Dendritic cell treated with granulocyte-macrophage colony-stimulating factor and Interleukin-4, amounts not matched to agents 40 ng/mL and 50 ng/mL, for 4 days (primary cell): ENCODE measurements around the gene RPL13.

ENCODE experiments used
- H3K27ac Mint-ChIP-seq: one replicate; pipeline ENCODE4 v1.8.0; 2022; ENCODE audit warnings: mild to moderate bottlenecking, mixed read lengths
- H3K27me3 Mint-ChIP-seq: one replicate; pipeline ENCODE4 v1.8.0; 2022; ENCODE audit warnings: mild to moderate bottlenecking, mixed read lengths
- H3K36me3 Mint-ChIP-seq: one replicate; pipeline ENCODE4 v1.8.0; 2022; ENCODE audit warnings: low read depth, mixed read lengths
- H3K4me1 Mint-ChIP-seq: one replicate; pipeline ENCODE4 v1.8.0; 2022; ENCODE audit warnings: low read depth, mixed read lengths
- H3K4me3 Mint-ChIP-seq: one replicate; pipeline ENCODE4 v1.8.0; 2022; ENCODE audit warnings: mild to moderate bottlenecking, moderate library complexity, mixed read lengths
- H3K9me3 Mint-ChIP-seq: one replicate; pipeline ENCODE4 v1.8.0; 2022; ENCODE audit warnings: mixed read lengths
- intact Hi-C: fragments of 100-400 bp; cut with micrococcal nuclease; formaldehyde crosslinking; loops from one replicate; pipeline ENCODE4 v1.15.0; 2022

RPL13 gene

DNA sequence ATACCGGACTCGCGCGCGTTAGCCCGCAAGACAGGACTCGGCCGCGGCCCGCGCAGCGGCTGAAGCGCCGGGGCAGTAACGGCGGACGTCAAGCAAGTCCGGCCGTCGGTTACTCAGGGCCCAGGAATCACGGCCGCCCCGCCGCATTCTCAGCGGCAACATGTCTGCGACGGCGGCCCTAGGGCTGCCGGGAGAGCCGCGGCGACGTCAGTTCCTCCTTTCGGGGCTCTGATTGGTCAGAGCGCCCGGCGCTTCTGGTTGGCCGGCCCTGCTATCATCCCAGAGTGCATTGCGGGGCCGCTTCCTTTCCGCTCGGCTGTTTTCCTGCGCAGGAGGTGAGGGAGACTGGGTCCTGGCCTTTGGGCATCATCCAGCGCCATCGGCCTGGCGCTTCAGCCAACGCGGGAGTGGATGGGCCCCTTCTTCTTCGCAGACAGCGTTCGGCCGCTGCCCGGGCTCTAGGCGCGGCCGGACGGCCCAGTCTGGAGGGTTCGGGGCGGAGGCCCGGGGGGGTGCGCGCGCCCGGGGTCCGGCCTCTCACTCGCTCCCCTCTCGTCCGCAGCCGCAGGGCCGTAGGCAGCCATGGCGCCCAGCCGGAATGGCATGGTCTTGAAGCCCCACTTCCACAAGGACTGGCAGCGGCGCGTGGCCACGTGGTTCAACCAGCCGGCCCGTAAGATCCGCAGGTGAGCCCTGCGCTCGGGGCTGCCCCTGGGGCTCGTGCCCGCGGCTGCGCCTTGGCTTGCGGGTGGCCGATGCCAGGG, at the start of gene RPL13:
Gene RPL13 (plus strand): TSS at position 305 of the 764 bp plus-strand sequence. CDS start 278 bp downstream, at position 583.
- peak within 1 kb of the TSS; percentile 91 for H3K4me3 Mint-ChIP-seq
- peak within 1 kb of the TSS; percentile 99 for H3K27ac Mint-ChIP-seq
- H3K36me3 Mint-ChIP-seq = peaks cover 61% of the 10 kb centered on the region
- peaks cover 71% of the 10 kb centered on the region for H3K4me1 Mint-ChIP-seq
- H3K9me3 Mint-ChIP-seq = no peaks in the 10 kb centered on the region
- H3K27me3 Mint-ChIP-seq = no peaks in the 10 kb centered on the region
- intact Hi-C loops = loop anchor here (10.0 kb wide), 1 partner anchor 66 kb away; the partner anchor contains the start of gene ANKRD11

DNA sequence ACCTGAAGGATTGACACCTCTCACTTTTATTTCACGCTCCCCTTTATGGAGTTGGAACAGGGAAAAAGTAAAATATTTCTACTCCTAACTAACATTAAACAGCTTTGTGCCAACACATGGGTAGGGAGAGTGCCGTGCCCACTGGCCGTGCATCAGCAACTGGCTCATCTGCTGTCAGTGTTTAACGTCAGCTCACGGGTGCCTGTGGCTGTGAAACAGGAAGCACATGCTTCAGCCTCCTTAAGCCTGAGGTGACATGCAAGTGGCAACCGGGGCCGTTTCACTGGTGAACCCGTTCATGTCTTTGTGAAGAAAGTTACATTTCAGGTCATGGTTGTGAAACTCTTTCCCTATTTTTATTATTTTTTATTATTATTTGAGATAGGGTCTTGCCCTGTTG, 49.1 kb upstream of the RPL13 start:
- H3K36me3 Mint-ChIP-seq = peaks cover 57% of the 10 kb centered on the region
- intact Hi-C loops = no loop called here
- no peak overlapping the region for H3K4me3 Mint-ChIP-seq
- H3K9me3 Mint-ChIP-seq = no peaks in the 10 kb centered on the region
- H3K4me1 Mint-ChIP-seq = peaks cover 26% of the 10 kb centered on the region
- H3K27me3 Mint-ChIP-seq = no peaks in the 10 kb centered on the region
- no peak overlapping the region for H3K27ac Mint-ChIP-seq

DNA sequence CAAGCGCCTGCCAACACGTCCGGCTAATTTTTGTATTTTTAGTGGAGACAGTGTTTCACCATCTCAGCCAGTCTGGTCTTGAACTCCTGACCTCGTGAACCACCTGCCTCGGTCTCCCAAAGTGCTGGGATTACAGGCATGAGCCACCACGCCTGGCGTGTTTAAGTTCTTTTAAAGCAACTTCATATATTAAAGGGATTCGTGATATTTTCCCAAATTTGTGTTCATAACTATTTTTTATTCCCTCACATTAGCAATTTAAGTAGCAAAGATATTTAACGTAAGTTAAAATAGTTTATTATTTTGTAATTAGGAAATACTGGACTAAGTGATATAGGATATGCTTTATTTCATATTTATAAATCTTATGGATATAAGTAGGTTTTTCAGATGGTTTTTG, 48.0 kb upstream of the RPL13 start:
- Mint-ChIP-seq H3K9me3 (no peaks in the 10 kb centered on the region), H3K27ac (no peak overlapping the region), H3K4me1 (peaks cover 16% of the 10 kb centered on the region), H3K4me3 (no peak overlapping the region), H3K27me3 (no peaks in the 10 kb centered on the region), H3K36me3 (peaks cover 68% of the 10 kb centered on the region)
- intact Hi-C loops = no loop called here

DNA sequence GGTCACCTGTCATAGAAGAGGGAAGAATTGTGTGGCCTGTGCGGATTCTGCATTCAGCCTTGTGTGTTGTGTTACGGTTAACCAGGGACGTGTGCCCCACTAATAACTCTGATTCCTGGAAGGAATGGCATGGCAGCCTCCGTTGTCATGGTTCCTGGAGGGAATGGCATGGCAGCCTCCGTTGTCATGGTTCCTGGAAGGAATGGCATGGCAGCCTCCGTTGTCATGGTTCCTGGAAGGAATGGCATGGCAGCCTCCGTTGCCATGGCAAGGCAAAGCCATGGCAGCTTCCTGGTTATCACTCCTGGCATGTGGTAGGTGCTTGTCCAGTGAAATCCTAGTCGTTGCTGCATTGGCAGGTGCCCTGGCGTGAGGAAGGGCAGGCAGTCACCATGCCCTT, 43.4 kb upstream of the RPL13 start:
- H3K36me3 Mint-ChIP-seq = peaks cover 95% of the 10 kb centered on the region
- no peaks in the 10 kb centered on the region for H3K4me1 Mint-ChIP-seq
- H3K27ac Mint-ChIP-seq = no peak overlapping the region
- H3K4me3 Mint-ChIP-seq = no peak overlapping the region
- intact Hi-C loops = no loop called here
- no peaks in the 10 kb centered on the region for H3K27me3 Mint-ChIP-seq
- H3K9me3 Mint-ChIP-seq = no peaks in the 10 kb centered on the region

DNA sequence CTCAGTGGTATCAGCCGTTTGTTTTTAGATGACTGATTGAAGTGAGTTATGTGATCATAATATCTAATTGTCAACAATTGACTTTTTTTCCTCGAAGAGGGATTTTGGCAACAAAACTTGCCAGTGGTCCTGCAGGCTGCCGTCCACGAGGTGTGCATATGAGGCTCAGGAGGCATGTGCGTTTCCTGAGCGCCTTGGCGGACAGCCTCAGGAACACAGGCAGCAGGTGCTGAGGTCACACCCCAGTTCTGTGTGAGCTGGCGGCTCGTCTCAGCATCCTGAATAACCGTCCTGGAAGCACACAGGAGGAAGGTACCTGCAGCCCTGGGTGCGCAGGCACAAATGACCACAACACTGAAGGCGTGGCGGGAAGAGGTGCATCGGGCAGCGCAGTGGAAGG, 40.6 kb upstream of the RPL13 start:
- intact Hi-C loops = no loop called here
- H3K9me3 Mint-ChIP-seq = no peaks in the 10 kb centered on the region
- no peak overlapping the region for H3K27ac Mint-ChIP-seq
- peaks cover 97% of the 10 kb centered on the region for H3K36me3 Mint-ChIP-seq
- H3K4me3 Mint-ChIP-seq = no peak overlapping the region
- H3K27me3 Mint-ChIP-seq = no peaks in the 10 kb centered on the region
- H3K4me1 Mint-ChIP-seq = no peaks in the 10 kb centered on the region

DNA sequence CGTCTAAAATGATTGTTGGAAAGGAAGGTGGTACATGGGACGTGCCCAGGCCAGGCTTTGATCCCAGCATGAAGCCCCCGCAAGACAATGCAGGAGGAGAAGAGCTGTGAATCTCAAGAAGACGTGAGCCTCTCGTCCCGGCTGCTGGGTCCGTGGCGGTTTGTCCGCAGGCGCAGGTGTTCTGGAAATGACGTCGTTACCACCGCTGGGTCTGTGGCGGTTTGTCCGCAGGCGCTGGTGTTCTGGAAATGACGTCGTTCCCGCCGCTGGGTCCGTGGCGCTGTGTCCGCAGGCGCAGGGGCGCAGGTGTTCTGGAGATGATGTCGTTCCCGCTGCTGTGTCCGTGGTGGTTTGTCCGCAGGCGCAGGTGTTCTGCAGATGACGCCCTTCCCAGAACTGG, 38.2 kb upstream of the RPL13 start:
- intact Hi-C loops = no loop called here
- H3K27me3 Mint-ChIP-seq = no peaks in the 10 kb centered on the region
- no peaks in the 10 kb centered on the region for H3K9me3 Mint-ChIP-seq
- H3K4me3 Mint-ChIP-seq = no peak overlapping the region
- no peaks in the 10 kb centered on the region for H3K4me1 Mint-ChIP-seq
- H3K36me3 Mint-ChIP-seq = peaks cover 100% of the 10 kb centered on the region
- no peak overlapping the region for H3K27ac Mint-ChIP-seq

DNA sequence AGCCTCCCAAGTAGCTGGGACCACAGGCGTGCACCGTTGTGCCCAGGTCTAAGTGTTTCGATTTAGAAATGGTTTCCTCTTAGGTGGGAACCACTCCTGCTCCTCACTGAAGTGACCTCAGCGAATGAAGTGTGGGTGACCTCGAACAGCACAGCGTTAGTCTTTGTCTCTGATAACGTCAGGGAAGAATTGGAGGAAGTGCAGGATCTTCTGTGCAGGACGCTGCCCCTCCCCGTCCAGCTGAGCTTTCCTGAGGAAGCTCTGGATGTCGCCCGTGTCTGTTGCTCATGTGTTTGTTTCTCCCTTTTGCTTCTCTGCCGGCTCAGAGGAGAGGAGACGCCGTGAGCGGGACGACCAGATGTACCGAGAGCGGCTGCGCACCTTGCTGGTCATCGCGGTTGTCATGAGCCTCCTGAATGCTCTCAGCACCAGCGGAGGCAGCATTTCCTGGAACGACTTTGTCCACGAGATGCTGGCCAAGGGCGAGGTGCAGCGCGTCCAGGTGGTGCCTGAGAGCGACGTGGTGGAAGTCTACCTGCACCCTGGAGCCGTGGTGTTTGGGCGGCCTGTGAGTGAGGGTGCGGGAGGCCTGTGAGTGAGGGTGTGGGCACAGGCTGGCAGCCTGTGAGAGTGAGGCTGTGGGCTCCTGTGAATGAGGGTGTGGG, 36.7 kb upstream of the RPL13 start:
- intact Hi-C loops = no loop called here
- no peak overlapping the region for H3K4me3 Mint-ChIP-seq
- peaks cover 100% of the 10 kb centered on the region for H3K36me3 Mint-ChIP-seq
- H3K27ac Mint-ChIP-seq = no peak overlapping the region
- no peaks in the 10 kb centered on the region for H3K9me3 Mint-ChIP-seq
- H3K4me1 Mint-ChIP-seq = no peaks in the 10 kb centered on the region
- H3K27me3 Mint-ChIP-seq = no peaks in the 10 kb centered on the region

DNA sequence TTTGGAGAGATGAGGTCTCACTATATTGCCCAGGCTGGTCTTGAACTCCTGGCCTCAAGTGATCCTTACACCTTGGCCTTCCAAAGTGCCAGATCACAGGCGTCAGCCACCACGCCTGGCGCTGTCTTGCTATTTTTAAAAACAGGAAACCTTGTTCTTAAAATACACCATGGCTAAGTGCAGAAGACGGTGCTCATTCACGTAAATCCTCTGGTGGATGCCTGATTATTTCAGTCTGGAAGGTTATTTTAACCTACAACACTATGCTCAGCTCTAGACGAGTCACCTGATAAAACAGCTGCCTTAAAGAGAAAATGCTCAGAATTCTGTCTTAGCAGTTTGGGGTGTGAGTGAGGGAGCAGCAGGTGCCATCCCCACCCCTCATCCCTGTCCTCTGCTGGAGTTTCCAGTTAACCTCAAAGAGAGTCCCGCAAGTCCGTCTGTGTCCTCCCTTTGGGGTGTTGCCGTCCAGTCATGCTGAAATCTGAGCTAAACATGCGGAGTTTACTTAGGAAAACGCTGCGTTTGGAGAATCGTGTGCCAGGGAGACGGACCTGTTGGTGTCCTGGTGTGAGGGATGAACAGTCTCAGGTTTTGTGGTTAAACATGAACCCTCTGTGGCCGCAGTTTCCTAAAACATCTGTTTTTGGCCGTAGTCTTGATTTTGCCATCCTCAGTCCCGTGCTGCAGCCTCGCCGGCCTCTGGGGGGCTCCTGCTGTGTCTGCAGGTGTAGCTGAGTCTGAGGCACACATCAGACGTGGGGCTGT, 35.2 kb upstream of the RPL13 start:
- Mint-ChIP-seq H3K4me1 (no peaks in the 10 kb centered on the region), H3K9me3 (no peaks in the 10 kb centered on the region), H3K36me3 (peaks cover 100% of the 10 kb centered on the region), H3K27me3 (no peaks in the 10 kb centered on the region), H3K4me3 (no peak overlapping the region), H3K27ac (no peak overlapping the region)
- intact Hi-C loops = no loop called here

DNA sequence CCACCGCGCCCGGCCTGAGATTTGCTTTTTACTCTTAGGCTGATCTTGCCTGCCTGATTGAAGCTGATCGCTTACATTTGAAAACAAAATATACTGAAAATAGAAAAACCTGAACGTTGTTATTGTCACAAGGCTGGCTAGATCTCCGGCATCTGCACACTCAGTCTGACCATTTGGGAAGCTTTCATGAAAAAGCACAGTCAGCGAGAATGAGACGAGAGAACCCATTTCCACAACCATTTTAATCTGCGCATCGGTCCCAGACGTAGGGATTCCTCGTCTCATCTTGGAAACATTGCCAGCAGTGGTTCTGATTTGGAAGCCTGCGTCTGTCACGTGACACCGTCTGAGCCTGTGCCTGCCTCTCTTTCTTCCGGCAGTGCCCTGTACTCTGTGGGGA, 31.4 kb upstream of the RPL13 start:
- Mint-ChIP-seq H3K27me3 (no peaks in the 10 kb centered on the region), H3K36me3 (peaks cover 100% of the 10 kb centered on the region)
- intact Hi-C loops = no loop called here

DNA sequence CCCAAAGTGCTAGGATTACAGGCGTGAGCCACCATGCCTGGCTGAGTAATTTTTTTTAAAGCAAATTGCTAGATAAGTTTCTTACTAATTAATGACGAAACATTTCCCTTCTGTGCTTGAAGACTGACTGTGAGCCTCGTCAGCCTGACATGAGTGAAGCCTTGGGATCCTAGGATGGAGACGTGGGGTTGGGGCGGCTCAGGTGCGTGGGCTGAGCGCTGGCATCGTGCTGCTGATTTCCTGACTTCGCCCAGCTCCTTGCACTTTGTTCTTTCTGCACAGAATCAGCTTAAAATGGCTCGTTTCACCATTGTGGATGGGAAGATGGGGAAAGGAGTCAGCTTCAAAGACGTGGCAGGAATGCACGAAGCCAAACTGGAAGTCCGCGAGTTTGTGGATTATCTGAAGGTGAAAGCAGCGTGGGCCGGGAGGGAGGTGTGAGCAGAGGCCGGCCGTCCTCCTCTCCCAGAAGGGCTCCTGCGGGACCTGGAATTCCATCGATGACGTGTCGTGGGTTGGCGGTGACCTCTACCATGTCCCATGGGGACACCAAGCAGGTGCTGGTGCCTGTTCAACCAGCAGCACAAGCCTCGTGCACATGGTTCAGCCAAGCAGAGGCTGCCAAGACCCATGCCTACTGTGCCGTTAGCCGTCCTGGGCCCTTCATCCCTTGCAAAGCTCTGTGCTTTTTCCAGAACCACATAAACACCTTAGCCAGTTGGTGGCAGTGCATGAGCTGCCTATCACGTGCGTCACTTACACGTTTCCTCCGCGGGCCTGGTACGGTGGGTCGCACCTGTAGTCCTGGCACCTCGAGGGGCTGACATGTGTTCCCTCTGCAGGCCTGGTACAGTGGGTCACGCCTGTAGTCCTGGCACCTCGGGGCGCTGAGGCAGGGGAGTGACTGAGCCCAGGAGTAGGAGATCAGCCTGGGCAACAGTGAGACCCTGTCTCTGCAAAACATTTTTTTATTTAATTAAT, 29.8 kb upstream of the RPL13 start:
- Mint-ChIP-seq H3K4me1 (peaks cover 25% of the 10 kb centered on the region), H3K36me3 (peaks cover 99% of the 10 kb centered on the region), H3K9me3 (no peaks in the 10 kb centered on the region), H3K4me3 (no peak overlapping the region), H3K27me3 (no peaks in the 10 kb centered on the region), H3K27ac (no peak overlapping the region)
- intact Hi-C loops = no loop called here

More for the DNA sequence above, 31.4 kb upstream of the RPL13 start:
- peaks cover 10% of the 10 kb centered on the region for H3K4me1 Mint-ChIP-seq
- no peak overlapping the region for H3K4me3 Mint-ChIP-seq
- H3K27ac Mint-ChIP-seq = no peak overlapping the region
- H3K9me3 Mint-ChIP-seq = no peaks in the 10 kb centered on the region

DNA sequence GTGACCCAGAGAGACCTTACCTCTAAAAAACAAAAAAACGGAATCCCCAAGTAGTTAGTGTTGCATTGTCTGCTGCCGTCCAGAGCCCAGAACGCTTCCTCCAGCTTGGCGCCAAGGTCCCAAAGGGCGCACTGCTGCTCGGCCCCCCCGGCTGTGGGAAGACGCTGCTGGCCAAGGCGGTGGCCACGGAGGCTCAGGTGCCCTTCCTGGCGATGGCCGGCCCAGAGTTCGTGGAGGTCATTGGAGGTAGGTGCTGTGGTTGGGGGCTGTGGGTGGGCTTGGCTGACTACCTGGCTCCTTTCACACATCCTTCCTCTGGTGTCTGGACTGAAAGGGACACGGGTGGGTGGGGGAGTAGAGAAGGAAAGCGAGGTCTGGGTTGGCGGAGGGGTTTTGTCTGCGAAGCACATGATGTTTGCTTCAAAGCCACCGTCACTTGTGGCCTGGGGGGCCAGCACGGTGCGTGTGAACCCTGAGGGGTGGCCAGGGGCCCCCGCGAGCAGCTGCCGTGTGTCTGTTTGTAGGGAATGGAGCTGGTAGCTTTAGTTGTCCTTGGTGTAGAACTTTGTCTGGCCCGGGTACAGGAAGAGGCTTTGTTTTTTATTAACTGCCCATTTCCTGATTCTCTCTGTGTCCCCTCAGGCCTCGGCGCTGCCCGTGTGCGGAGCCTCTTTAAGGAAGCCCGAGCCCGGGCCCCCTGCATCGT, 28.5 kb upstream of the RPL13 start:
- Mint-ChIP-seq H3K9me3 (no peaks in the 10 kb centered on the region), H3K4me3 (no peak overlapping the region), H3K36me3 (peaks cover 97% of the 10 kb centered on the region), H3K4me1 (peaks cover 25% of the 10 kb centered on the region), H3K27me3 (no peaks in the 10 kb centered on the region), H3K27ac (no peak overlapping the region)
- intact Hi-C loops = no loop called here

DNA sequence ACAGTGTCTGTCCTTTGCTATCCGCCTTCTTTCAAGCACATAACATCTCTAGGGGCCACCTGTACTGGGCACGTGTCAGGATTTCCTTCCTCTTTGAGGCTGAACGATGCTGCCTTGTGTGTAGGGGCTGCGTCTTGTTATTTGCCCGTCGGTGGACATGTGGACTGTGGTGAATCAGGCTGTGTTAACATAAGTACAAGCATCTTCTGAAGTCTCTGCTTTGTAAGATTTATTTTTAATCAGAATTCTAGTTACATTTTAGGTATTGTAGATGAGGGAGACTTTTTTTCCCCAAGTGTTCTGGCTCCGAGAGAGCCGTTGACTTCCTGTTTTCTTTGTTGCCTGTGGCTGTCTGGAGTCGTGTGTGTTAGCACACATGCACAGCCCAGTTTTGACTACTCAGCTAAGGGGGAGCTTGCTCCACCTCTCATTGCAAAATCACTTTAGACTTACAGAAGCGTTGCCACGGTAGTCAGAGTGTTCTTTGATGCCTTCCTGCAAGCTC, 26.2 kb upstream of the RPL13 start:
- Mint-ChIP-seq H3K4me1 (peaks cover 25% of the 10 kb centered on the region), H3K27me3 (no peaks in the 10 kb centered on the region), H3K27ac (peak overlapping the region; percentile 81), H3K36me3 (peaks cover 93% of the 10 kb centered on the region), H3K9me3 (no peaks in the 10 kb centered on the region), H3K4me3 (peak overlapping the region; percentile 49)
- intact Hi-C loops = no loop called here

DNA sequence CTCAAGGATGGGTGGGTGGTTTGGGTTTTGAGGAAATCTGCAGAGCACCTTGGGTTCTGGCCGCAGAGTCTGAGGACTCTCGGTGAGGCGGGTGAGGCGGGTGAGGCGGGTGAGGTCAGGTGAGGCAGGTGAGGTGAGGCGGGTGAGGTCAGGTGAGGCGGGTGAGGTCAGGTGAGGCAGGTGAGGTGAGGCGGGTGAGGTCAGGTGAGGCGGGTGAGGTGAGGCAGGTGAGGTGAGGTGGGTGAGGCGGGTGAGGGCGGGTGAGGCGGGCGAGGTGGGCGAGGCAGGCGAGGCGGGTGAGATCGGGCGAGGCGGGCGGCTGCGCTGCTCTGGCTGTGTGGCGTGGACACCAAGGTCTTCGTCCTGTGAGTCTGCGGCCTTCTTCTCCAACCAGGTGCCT, 24.1 kb upstream of the RPL13 start:
- H3K36me3 Mint-ChIP-seq = peaks cover 90% of the 10 kb centered on the region
- H3K27ac Mint-ChIP-seq = no peak overlapping the region
- H3K9me3 Mint-ChIP-seq = no peaks in the 10 kb centered on the region

More for the DNA sequence above, 24.1 kb upstream of the RPL13 start:
- no peak overlapping the region for H3K4me3 Mint-ChIP-seq
- H3K27me3 Mint-ChIP-seq = no peaks in the 10 kb centered on the region
- intact Hi-C loops = no loop called here
- peaks cover 25% of the 10 kb centered on the region for H3K4me1 Mint-ChIP-seq
